Frontal cortex (tissue), 4 donors: ENCODE measurements around the gene CDK8. TPM values are rescaled to one million over a fixed set of nuclear protein-coding genes. Genes with fewer than 3 reads are reported as not detected.
"Not testable (repeated sequence)": the region's sequence is repeated elsewhere in the genome, so short reads cannot be mapped to it uniquely, and the experiment has no call there.

Experiments
- DNase-seq, 2 donors: peaks; one replicate each; pipeline ENCODE4 v3.0.0; 2012; ENCODE audit warnings: low spot score in 2 of 2
- FAIRE-seq: peaks from 2 replicates; lab custom pipeline; 2012; peaks lifted over from hg19 to GRCh38; lab: Jason Lieb, UNC
- total RNA-seq: library from RNA; depleted of rRNA; stranded (reverse); fragments of >200 nt; gene quantifications from one replicate; pipeline ENCODE4 v1.2.3, GENCODE V29; 2014
- donor health status: control.
- donor health status: control.
- donor health status: control.

The CDK8 gene
- total RNA-seq, 1 donor from 2014 or later, result 59.9 TPM

DNA sequence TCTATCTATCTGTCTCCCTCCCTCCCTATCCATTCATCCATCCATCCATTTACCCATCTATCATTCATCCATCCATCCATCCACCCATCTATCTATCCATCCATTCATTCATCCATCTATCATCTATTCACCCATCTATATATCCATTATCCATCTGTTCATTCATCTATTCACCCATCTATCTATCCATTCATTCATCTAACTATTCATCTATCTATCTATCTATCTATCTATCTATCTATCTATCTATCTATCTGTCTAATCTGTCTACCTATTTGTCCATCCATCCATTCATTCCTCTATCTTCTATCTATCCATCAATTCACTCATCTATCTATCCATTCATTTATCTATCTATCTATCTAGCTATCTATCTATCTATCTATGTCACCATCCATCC, 4.4 kb upstream of the CDK8 start:
- DNase-seq, result no peak
- no peak for FAIRE-seq

DNA sequence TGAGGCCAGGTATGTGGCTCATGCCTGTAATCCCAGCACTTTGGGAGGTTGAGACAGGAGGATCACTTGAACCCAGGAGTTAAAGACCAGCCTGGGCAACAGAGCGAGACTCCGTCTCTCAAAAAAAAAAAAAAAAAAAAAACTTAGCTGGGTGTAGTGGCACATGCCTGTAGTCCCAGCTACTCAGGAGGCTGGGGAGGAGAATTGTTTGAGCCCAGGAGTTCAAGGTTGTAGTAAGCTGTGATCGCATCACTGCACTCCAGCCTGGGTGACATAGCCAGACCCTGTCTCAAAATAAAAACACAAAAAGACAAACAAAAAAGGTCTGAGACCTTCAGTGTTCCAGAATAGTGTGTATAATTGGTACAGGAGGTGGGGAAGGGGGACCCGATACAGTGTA, 1.9 kb upstream of the CDK8 start:
- not testable (repeated sequence) for DNase-seq, FAIRE-seq

GRCh38 chr13:26253262-26253786, 605 bp upstream of the CDK8 start:
- FAIRE-seq, result no peak
- DNase-seq, result no peak

DNA sequence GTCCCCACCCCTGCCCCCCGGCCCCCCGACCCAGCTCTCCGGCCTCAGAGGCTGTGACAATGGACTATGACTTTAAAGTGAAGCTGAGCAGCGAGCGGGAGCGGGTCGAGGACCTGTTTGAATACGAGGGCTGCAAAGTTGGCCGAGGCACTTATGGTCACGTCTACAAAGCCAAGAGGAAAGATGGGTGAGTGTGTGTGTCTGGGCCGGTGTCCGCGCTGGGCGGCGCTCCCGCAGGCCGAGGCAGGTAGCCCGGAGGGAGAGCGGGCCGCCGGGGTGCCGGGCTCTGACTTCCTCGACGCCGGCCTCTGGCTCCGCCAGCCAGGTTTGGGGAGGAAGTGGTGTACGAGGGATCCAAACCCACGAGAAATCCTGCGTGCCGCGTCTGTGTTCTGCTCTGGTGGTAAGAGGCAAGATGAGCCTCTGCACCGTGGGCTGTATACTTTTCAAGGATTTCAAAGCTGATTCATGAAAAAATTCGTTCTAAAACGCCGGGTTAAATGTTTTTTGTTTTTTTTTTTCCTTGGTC, 718 bp downstream of the CDK8 start:
- FAIRE-seq (no peak), DNase-seq (peak; percentile 22 to 29)

GRCh38 chr13:26255115-26255514, 1.2 kb downstream of the CDK8 start:
- FAIRE-seq, result no peak
- no peak for DNase-seq

- no peak for DNase-seq
- FAIRE-seq, result no peak
Observed at GRCh38 chr13:26255691-26256277, 1.9 kb downstream of the CDK8 start.

- DNase-seq, result no peak
- no peak for FAIRE-seq
Observed at GRCh38 chr13:26257049-26257448, 3.1 kb downstream of the CDK8 start.

- DNase-seq, result no peak
- no peak for FAIRE-seq
Observed at GRCh38 chr13:26259634-26260033, 5.7 kb downstream of the CDK8 start.

DNA sequence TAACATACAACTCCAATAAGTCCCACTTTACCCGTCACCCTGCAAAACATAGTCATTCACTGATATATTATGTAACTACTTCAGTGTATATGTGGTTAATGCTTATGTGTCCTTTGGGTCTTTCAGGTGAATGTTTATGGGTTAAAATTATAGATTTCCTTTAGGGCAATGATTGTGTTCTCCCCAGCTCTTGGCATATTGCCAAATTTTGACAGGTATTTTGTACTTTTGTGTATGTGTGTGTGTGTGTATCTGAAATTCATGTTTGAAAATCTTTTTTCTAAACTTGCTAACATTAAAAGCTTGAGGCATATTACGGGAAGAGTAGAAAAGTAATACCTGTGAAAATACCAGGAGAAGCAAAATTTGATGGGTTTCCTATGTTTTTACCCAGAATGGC, 8.2 kb downstream of the CDK8 start:
- FAIRE-seq, result no peak
- DNase-seq, result no peak

DNA sequence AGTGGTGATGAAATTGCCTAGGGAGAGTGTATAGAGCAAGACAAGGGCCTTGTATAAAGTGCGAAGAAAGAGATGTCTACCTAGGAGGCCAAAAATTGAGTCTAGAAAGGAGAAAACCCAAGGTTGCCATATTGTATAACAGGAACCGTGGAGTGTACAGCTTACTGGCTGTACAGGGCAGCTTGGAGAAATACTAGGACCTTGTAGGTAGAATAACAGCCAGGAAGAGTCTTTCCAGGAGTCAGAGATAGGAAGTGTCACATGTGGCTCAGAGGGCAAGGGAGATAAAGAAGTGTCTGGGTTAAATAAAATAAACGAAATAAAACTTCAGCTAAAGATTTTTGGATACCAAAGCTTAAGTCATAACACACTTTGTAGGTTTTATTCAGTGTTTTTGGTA, 12.4 kb downstream of the CDK8 start:
- FAIRE-seq (no peak), DNase-seq (no peak)

- DNase-seq (no peak), FAIRE-seq (no peak)
Observed at GRCh38 chr13:26270707-26271106, 16.8 kb downstream of the CDK8 start.

GRCh38 chr13:26272621-26273020, 18.7 kb downstream of the CDK8 start:
- FAIRE-seq, result no peak
- DNase-seq, result no peak

DNA sequence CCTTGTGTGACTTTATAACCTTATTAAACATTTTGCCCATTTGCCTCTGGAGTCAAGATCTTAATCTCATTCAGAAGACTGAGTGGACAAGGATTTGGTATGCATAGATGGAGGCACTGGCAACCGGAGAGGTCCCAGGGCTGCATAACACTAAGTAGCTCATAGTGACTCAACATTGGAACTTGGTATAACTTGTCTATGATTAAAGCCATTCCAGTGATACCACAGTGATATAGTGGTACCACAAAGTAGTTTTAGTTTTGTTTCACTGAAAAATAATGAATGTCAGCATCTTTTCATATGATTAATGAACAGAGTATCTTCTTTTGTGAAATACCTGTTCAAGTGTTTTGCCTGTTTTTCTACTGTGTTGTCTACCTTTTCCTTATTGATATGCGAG, 26.4 kb downstream of the CDK8 start:
- FAIRE-seq (no peak), DNase-seq (no peak)

GRCh38 chr13:26280822-26281221, 26.9 kb downstream of the CDK8 start:
- FAIRE-seq, result no peak

DNA sequence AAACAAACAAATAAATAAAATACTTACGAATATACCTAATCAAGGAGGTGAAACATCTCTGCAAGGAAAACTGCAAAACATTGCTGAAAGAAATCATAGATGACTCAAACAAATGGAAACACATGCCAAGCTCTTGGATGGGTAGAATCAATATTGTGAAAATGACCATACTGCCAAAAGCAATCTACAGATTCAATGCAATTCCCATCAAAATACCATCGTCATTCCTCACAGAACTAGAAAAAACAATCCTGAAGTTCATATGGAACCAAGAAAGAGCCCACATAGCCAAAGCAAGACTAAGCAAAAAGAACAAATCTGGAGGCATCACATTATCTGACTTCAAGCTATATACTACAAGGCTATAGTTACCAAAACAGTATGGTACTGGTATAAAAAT, 32.0 kb downstream of the CDK8 start:
- not testable (repeated sequence) for DNase-seq, FAIRE-seq

More at GRCh38 chr13:26280822-26281221, 26.9 kb downstream of the CDK8 start:
- DNase-seq, result no peak

GRCh38 chr13:26288838-26289237, 34.9 kb downstream of the CDK8 start:
- not testable (repeated sequence) for FAIRE-seq, DNase-seq

- FAIRE-seq (no peak), DNase-seq (no peak)
Observed at GRCh38 chr13:26295812-26296211, 41.9 kb downstream of the CDK8 start.

DNA sequence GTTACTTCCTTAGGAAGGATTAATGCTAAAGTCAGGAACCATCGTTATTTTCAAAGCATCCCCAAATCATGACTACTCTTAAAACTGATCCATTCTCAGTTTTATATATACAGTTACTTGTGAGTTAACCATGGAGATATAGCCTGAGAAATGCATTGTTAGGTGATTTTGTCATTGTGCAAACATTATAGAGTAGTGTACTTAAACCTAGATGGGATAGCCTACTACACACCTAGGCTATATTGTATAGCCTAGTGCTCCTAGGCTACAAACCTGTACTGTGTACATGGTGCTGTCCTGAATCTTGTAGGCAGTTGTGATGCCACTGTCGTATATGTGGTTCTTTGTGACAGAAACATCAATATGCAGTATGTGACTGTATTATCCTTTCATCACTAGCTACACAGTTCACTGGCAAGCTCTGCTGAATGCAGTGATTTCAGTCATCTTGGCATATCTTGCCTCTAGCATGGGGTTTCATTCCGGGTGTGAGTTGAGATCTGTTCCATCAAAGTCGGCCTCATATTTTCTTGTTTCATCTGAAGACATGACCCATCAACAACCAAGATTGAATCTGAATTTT, 45.3 kb downstream of the CDK8 start:
- DNase-seq (no peak), FAIRE-seq (no peak)

DNA sequence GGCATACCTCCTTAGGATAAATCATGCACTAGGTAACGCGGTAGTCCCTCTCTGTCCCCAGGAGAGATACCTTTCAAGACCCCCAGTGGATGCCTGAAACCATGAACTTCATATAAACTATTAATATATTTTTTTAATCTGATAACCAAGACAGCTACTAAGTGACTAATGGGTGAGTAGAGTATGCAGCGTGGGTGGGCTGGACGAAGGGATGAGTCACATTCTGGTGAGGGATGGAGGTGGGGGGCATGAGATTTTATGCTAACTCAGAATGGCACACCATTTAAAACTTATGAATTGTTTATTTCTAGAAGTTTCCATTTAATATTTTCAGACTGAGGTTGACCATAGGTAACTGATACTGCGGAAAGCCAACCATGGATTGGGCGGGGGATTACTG, 46.2 kb downstream of the CDK8 start:
- no peak for DNase-seq
- no peak for FAIRE-seq

DNA sequence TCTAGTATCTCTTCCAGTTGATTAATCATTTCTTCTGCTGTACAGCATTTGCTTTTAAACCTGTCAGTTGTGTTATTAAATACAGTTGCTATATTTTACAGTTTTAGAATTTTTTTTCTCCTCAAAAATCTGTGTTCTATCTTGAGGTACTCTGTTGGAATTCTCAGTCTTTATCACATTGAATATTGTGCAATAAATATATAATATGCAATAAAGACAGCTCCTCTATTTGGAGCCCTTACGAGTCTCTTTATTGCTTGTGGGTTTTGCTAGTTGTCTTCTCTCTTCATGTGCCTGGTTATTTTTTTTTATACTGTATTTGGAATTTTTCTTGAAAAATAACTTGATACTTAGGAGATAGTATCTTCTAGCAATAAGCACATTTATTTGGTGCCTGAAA, 51.7 kb downstream of the CDK8 start:
- FAIRE-seq, result no peak

GRCh38 chr13:26307701-26308100, 53.8 kb downstream of the CDK8 start:
- DNase-seq (no peak), FAIRE-seq (no peak)

More for the DNA sequence above, 51.7 kb downstream of the CDK8 start:
- DNase-seq, result no peak

- FAIRE-seq, result no peak
- DNase-seq, result no peak
Observed at GRCh38 chr13:26308250-26308649, 54.3 kb downstream of the CDK8 start.
